LNCAP (cell line): Measurements from ENCODE around the gene MTHFSD.

Experiments
- TF ChIP-seq, protein P1 (sequence below): fragments of 450-650 bp; IDR thresholded peaks from 2 replicates; pipeline ENCODE4 v1.5.1; 2017; ENCODE audit warnings: mild to moderate bottlenecking

MTHFSD gene

DNA sequence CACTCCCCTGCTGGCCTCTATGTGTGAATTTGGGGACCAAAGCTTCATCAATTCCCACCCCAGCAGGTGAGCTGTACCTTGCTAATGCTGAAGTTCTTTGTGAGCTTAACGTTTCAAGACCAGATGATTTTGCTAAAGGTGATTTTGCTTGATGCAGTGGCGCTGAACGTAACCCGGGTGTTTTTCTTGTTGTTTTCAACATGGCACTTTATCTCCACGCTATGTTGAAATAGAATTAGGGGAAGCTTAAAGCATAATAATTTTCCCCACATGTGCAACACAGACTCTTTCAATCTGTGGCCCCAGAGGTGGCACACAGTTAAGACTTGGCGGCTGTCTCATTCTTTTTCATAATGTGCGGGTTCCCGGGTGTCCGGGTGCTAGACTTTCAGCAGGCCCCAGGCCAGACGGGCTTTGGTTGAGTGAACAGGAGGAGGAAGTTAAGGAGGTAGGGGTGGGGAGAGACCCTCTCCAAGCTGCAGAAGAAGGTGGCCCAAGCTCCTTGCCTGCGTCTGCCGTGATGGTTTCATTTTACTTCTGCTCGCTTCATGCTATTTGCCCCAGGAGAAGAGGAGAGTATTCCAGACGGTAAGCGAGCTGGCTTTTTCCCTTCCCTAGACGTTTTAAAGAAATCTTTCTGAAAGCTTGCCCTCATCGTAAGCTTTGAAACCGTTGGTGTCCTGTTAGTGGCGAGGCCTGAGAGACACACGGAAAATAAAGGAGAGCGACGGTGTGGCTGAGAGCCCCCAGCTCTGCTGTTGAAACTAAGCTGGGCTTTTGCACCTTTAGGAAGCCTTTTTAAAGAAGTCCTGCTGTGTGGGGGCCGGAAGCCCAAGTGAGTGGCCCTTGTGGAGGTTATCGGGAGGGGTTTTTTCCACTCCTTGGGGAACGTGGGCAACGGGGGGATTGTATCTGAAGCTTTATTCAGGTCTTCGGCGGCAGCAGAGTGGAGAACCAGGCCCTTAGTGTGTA, 15.8 kb upstream of the MTHFSD start:
- TF ChIP-seq, protein P1, sequence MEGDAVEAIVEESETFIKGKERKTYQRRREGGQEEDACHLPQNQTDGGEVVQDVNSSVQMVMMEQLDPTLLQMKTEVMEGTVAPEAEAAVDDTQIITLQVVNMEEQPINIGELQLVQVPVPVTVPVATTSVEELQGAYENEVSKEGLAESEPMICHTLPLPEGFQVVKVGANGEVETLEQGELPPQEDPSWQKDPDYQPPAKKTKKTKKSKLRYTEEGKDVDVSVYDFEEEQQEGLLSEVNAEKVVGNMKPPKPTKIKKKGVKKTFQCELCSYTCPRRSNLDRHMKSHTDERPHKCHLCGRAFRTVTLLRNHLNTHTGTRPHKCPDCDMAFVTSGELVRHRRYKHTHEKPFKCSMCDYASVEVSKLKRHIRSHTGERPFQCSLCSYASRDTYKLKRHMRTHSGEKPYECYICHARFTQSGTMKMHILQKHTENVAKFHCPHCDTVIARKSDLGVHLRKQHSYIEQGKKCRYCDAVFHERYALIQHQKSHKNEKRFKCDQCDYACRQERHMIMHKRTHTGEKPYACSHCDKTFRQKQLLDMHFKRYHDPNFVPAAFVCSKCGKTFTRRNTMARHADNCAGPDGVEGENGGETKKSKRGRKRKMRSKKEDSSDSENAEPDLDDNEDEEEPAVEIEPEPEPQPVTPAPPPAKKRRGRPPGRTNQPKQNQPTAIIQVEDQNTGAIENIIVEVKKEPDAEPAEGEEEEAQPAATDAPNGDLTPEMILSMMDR: no peak

GRCh38 chr16:86569701-86570447, 14.8 kb upstream of the MTHFSD start:
- TF ChIP-seq, protein P1: no peak

- TF ChIP-seq, protein P1: no peak
Measured at GRCh38 chr16:86568677-86569623, 13.9 kb upstream of the MTHFSD start.

- TF ChIP-seq, protein P1: no peak
Measured at GRCh38 chr16:86567701-86568581, 12.9 kb upstream of the MTHFSD start.

- TF ChIP-seq, protein P1: no peak
Measured at GRCh38 chr16:86566966-86567700, 12.1 kb upstream of the MTHFSD start.

DNA sequence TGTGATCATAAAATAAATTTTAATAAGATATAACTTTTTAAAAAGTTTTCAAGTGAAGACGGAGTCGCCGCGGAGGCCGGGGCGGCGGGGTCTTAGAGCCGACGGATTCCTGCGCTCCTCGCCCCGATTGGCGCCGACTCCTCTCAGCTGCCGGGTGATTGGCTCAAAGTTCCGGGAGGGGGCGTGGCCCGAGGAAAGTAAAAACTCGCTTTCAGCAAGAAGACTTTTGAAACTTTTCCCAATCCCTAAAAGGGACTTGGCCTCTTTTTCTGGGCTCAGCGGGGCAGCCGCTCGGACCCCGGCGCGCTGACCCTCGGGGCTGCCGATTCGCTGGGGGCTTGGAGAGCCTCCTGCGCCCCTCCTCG, 11.5 kb upstream of the MTHFSD start, which contains the start of gene FOXC2:
TSS of gene FOXC2 (plus strand) at position 229 of the 365 bp plus-strand sequence. CDS start 507 bp downstream, outside the sequence.
- TF ChIP-seq, protein P1: no peak
